Measurements from ENCODE around the gene PALM. TPM values are rescaled to one million over a fixed set of nuclear protein-coding genes. Genes with fewer than 3 reads are reported as not detected.
"Not testable (repeated sequence)": the region's sequence is repeated elsewhere in the genome, so short reads cannot be mapped to it uniquely, and the experiment has no call there.

PALM gene
- total RNA-seq, 1 donor from 2014 or later, result 45.1 TPM

- H3K36me3 Mint-ChIP-seq (ENCODE audit: low read depth), result no peaks in the 10 kb centered on the region
- H3K9me3 Mint-ChIP-seq, result no peaks in the 10 kb centered on the region
- no peak overlapping the region for H3K4me3 Mint-ChIP-seq
- no peak overlapping the region for H3K27ac Mint-ChIP-seq (ENCODE audit: unreplicated experiment)
- DNase-seq (ENCODE audit: low read depth, low spot score), result peak; percentile 65
- peaks cover 4% of the 10 kb centered on the region for H3K4me1 Mint-ChIP-seq
- no peaks in the 10 kb centered on the region for H3K27me3 Mint-ChIP-seq (ENCODE audit: low read depth)
- peak; percentile 61 for TF ChIP-seq CTCF (conservative IDR thresholded peaks at IDR 0.05)
Observed at GRCh38 chr19:737591-738093, 28.9 kb downstream of the PALM start.

GRCh38 chr19:738509-739128 lies 29.9 kb downstream of the PALM start:
- no peak for DNase-seq (ENCODE audit: low read depth, low spot score)
- Mint-ChIP-seq H3K9me3 (no peaks in the 10 kb centered on the region), H3K36me3 (ENCODE audit: low read depth) (no peaks in the 10 kb centered on the region), H3K27me3 (ENCODE audit: low read depth) (no peaks in the 10 kb centered on the region), H3K27ac (ENCODE audit: unreplicated experiment) (no peak overlapping the region), H3K4me1 (peaks cover 4% of the 10 kb centered on the region), H3K4me3 (no peak overlapping the region)
- TF ChIP-seq CTCF (conservative IDR thresholded peaks at IDR 0.05), result no peak

- TF ChIP-seq CTCF (conservative IDR thresholded peaks at IDR 0.05), result no peak
- no peaks in the 10 kb centered on the region for H3K36me3 Mint-ChIP-seq (ENCODE audit: low read depth)
- no peaks in the 10 kb centered on the region for H3K4me1 Mint-ChIP-seq
- no peaks in the 10 kb centered on the region for H3K9me3 Mint-ChIP-seq
- H3K27me3 Mint-ChIP-seq (ENCODE audit: low read depth), result no peaks in the 10 kb centered on the region
- no peak overlapping the region for H3K4me3 Mint-ChIP-seq
- DNase-seq (ENCODE audit: low read depth, low spot score), result no peak
- H3K27ac Mint-ChIP-seq (ENCODE audit: unreplicated experiment), result peak overlapping the region; percentile 50
Observed at GRCh38 chr19:739998-740715, 31.4 kb downstream of the PALM start.

GRCh38 chr19:740816-741505 lies 32.2 kb downstream of the PALM start:
- H3K27ac Mint-ChIP-seq (ENCODE audit: unreplicated experiment); H3K4me1 Mint-ChIP-seq; DNase-seq (ENCODE audit: low read depth, low spot score); H3K4me3 Mint-ChIP-seq; H3K36me3 Mint-ChIP-seq (ENCODE audit: low read depth); H3K9me3 Mint-ChIP-seq; H3K27me3 Mint-ChIP-seq (ENCODE audit: low read depth): not testable (repeated sequence)

- TF ChIP-seq CTCF (conservative IDR thresholded peaks at IDR 0.05), result no peak
- H3K4me3 Mint-ChIP-seq, result no peak overlapping the region
- no peaks in the 10 kb centered on the region for H3K36me3 Mint-ChIP-seq (ENCODE audit: low read depth)
- no peak overlapping the region for H3K27ac Mint-ChIP-seq (ENCODE audit: unreplicated experiment)
- no peaks in the 10 kb centered on the region for H3K9me3 Mint-ChIP-seq
- H3K27me3 Mint-ChIP-seq (ENCODE audit: low read depth), result no peaks in the 10 kb centered on the region
- no peaks in the 10 kb centered on the region for H3K4me1 Mint-ChIP-seq
- no peak for DNase-seq (ENCODE audit: low read depth, low spot score)
Observed at GRCh38 chr19:741506-742131, 32.9 kb downstream of the PALM start.
